HK-2 (cell line): Measurements from ENCODE around the gene NTM.

Experiments used
- DNase-seq: peaks from one replicate; pipeline ENCODE4 v3.0.0-alpha.2; 2018; ENCODE audit not compliant: unreplicated experiment

The NTM gene

DNA sequence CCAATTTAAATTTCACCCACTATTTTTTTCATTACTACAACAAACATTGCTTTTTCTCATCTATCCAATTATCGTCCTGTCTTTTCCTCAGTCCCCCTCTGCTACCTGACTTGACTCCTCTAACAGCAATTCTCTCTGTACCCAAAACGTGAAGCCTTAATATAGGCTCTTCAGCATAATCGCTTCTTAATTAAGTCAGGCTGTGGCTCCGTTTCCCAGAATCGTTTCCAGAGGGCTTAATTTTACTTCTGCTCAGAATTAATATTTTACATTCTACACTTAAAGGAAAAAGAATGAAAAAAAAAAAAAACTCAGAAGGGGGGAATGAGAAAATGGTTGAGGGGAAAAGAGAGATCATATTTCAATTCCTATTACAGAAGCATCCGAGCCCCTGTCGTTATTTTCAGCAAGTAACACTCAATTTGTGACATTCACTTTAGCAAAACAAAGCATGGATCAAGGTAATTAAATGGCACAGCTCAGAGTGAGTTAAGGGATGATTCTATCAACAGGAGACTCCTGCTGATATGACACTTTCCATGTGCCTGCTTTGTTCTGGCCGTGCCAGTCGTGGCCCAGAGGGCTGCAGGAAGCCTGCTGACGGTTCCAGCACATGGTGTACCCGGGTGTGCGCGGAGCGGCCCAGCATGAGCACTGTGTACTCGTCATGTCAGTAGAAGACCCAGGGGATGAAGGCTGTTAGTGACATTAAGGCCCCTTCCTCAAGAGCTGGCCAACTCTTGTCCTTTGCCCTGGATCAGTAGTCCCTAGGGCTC lies 272.5 kb downstream of the NTM start:
- no peak for DNase-seq

DNA sequence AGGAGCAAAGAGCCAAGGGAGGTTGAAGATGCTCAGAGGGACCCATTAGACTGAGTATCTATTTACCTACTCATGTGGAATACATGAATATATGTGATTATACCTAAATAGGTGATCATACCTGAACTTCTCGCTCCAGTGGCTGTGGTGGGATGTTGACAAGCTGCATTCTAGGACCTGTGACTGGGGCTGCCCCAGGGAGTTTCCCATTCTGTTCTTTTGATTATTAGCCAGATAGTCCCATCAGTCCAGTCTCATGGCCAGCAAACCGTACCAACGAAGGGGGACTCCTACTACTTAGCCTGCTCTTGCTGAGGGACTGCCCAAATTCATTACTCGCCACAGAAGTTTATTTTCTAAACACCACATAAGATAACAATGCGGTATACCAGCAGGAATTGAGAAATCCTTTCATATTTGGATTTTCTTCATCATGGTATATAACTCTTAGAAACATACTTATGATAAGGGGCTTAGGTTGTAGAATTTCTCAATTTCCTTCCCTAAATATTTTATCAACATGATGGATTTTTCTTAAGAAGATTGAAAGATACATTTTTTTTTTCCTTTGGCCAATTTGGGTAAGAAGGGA lies 273.9 kb downstream of the NTM start:
- no peak for DNase-seq

DNA sequence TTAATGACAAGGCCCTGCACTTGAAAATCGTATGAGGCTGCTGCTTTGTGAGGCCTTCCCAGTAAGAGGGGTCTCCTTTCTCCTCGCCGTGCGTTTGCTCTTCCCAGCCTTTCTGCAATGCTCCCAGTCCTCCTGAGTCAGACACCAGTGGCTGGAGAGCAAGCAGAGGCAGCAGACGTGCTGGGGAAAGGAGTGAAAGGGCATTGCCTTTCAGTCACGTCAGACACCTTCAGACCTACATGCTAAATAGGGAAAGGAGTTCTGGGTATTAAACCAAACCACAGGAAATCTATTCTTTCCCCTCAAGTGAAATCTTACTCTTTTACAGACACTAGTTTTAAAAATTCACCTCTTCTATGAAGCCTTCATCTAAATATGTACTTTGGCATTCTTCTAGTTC lies 274.8 kb downstream of the NTM start:
- no peak for DNase-seq

DNA sequence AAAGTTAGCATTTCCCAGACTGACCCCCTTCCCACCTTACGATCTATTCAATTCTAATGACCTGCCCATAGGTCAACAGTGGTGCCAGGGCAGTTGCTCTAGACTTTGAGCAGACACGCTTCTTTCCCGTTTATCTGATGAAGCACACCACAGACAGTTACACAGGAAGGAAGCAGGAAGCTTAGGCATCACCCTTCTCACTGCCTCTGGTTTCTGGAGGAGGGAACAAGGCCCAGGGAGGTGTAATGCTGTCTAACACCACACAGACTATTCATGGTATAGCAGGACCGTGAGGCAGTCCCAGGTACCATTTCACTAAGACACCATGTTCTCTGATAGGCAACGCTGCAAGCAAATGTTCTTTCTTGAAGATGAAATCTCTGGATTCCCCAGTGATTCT lies 279.4 kb downstream of the NTM start:
- DNase-seq = no peak

DNA sequence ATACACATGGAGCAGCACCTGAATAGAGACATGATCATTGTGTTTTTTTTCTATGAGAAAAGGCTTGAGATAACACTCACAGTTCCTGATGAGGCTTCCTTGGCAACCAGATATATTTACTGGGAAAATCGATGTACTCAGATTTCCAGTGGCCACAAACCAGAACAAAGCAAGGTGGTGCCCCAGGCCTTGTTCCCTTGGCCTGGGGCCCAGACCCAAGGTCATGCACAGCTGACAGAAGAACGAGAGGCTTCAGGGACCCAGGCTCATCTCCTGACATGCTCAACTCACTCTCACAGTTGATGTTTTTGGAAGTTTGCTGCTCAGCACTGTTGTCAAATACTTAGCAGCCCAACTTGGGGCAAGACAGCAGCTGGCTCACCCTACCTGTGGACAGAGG lies 281.8 kb downstream of the NTM start:
- DNase-seq = no peak

DNA sequence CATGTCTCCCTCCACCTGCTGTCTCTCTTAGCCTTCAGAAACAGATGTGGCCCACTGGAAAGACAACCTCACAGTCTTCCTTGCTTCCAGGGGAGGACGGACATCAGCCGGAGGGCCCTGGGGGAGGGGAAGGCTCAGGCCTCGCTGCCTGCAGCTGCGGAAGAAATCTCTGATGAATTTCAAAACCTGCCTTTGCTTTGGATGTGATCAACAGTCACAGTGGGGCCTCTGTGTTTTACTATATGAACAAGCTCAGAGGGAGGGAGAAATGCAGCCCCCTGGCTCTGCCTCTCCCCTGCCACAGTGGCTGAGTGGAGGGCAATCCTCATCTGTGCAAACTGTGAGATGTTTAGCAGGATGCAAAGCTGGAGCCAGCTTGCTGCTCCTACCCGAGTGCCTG lies 282.8 kb downstream of the NTM start:
- no peak for DNase-seq

DNA sequence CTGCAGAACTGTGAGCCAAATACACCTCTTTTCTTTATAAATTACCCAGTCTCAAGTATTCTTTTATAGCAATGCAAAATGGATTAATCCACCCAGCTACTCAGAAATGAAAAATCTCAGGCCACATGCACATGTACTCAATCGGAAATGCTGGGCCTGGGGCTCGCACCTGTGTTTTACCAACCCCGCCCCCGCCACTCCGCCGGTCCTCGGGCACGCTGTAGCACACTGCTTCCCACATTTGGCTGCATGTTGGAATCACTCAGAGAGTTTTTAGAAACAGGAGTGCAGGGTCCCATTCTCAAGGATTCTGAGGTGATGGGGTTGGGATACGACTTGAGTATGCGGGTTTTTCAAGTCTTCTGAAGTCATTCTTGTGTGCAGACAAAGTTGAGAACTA lies 284.4 kb downstream of the NTM start:
- DNase-seq = no peak

DNA sequence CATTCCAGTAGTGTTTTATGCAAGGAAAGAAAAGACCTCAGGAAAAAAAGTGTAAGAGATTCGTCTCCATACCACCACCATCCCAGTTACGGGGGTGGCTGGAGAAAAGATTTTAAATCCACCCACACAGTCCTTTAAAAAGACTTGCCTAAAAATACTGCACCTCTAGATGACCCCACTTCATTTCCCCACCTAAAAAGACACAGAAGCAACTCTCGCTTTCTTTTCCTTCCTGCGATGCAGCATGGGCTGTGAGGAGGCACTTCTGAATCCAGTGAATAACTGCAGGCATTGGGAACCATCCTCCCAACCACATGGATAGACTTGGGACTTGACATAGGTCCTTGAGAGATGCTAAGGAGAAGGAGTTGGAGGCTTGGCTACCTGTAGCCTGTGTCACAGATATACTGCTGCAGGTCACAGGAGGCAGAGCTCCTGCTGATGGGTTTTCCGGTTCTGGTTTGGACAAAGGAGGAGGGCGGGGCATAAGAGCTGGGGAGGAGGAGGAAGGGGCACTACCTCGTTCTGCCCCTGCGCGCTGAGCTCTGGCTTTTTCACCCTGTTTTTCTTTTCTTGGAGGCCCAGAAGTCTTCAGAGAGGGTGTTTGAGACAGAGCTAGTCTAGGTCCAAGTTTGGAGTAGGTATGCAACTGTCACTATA lies 285.9 kb downstream of the NTM start:
- DNase-seq = no peak

DNA sequence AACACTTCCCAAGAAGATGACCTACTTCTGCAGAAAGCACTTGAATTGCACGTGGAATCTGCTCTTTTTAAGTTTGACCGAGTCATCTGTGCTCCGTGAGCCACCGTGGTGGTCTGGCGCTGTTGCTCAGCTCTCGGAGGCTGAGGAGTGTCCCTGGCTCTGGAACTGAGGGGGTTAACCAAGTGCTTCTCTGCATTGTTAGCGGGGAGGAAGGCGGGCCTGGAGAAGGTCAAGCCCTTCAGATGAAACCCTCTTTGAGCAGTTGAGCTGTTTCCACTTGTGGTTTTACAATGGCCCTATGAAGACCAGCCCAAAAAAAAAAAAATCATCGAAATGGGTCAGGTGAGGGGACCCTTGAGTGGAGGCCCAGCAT lies 286.4 kb downstream of the NTM start:
- no peak for DNase-seq

DNA sequence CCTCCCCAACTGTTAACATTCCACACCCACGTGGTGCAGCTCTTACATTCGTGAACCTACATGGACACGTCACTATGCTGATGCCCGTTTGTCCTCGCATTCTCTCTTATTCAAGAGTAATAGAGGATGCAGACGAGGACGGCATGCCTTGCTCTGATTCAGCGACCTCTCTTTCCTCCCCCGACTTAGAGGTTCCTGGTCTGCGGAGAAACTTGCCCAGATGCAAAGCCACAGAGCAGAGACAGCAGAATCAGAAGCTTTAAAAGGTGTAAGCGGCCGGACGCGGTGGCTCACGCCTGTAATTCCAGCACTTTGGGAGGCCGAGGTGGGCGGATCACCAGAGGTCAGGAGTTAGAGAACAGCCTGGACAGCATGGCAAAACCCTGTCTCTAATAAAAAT lies 288.0 kb downstream of the NTM start:
- DNase-seq = no peak

DNA sequence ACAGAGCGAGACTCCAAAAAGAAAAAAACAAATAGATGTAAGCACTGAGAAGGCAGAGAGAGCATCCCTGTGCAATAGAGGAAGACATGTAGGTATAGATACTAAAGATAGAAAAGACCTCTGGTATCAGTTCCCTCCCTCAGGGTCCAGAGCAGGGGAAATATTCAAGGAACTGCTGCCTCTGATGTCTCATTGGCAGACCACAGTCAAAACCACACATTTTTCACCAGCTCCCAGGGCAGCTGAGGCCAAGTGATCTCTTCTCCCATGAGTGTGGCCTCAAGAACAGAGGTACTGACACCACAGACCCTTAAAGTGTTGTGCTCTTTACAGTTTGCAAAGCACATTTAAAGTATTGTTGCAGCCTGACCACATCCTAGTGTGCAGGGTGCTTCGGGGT lies 288.5 kb downstream of the NTM start:
- DNase-seq = no peak

DNA sequence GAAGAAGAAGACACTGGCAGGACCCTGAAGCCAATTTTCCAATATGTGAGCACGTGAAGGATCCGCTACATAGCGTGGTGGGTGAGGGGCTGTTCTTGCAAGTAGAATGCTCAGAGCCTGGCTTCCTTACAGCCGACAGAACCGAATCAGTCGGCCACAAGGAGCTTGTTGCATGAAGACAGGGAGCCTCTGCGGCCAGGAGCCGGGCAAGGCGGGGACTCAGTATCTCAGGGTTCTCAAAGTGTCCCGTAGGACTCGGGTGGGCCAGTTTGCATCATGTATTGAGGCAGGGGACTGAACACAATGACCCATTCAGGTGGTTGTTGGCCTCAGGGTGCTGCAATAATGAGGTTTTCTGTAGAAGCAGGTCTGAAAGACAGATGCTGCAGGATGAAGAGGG lies 289.5 kb downstream of the NTM start:
- DNase-seq = no peak

DNA sequence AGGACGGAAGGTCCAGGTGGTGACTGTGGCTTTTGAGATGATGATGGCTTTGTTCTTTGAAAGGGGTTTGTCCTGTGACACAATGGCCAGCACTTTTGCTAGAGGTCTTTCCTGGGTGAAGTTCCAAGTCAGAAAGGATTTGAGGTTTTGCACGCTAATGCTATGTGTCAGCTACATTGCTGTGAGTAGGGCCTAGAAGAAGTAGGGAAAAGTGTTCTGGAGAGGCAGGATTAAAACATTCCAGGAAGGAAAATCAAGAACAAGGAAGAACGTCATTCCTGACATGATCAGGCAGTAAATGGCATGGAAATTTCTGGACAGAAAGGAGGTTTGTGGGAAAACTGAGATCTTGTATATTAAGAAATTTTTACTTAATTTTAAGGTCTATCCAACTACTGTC lies 290.7 kb downstream of the NTM start:
- no peak for DNase-seq

DNA sequence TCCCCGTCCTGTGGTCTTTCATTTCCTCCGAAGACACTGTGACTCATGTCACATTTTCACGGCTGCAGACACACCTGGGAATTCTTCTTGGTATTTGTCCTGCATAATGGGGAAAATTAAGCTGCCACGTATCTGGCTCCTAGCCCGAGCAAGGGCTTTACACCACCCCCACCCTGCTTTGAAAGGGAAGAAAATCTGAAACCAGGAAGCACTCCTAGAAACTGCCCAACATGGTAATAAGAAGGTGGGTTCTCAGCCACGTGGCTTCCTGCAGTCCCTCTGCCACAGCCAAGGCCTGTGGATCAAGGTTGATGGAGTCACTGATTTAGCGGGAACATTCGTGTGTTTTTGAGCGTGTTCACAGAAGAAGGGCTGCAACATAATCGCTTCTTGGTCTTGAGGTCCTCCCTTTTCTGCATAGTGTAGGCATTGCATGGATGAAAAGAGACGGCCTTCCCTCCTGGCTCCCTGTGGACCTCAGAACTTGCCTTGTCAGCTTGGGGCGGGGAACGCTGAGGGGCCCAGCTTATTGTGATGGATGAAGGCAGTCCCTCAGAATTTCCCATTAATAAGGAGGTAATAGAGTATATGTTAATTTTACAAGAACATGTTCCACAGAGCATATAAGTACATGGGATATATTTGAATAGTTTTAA lies 292.0 kb downstream of the NTM start:
- no peak for DNase-seq

DNA sequence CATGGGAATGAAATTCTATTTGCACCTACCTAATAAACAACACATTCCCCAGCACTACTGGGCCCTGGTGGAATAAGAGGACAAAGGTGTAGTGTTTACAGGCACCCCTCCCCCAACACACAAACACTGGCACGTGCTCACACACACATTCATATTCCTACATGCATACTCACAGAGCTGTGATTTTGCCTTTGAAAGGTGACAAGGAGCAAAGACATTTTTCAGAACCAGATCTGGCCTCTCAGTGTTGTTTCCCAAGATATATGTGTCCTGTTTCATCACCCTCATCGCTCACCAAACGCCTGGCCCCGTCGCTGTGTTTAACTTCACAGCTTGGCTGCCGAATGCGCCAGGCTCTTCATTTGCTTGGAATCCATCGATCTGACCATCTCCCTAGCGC lies 292.6 kb downstream of the NTM start:
- DNase-seq = no peak

DNA sequence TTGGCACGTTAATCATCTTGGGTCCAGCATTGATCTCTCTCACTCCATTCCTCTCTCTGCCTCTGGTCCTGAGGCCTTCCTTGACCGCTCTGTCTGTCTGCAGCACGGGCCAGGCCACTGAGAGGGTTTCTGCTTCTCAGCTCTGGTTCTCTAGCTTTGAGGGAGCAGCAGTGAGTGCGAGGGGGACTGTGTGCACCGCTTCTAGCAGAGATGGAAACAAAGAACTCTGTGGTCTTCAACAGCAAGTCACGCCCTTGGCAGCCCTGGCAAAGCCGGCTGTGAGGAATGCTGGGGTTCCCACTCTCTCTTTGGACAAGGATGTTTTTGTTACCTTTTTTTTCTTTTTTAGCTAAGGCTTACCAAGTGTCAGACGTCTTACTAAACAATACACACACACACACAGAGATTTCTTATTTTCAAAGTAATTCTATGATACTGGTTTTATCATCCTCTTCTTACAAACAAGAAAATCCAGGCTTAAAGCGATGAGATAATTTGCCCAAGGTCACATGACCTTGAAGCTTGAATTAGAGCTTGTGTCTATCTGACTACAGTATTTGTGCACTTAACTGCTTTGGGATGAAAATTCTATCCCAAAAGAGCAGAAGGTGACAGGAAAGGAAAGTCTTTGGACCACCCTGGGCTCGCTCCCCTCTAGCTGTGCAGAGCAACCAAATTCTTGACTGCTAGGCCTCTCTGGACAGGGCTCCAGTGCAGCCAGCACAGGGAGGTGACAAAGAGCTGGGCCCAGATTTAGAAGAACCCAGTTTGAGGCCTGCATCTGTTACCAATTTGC lies 293.2 kb downstream of the NTM start:
- no peak for DNase-seq

DNA sequence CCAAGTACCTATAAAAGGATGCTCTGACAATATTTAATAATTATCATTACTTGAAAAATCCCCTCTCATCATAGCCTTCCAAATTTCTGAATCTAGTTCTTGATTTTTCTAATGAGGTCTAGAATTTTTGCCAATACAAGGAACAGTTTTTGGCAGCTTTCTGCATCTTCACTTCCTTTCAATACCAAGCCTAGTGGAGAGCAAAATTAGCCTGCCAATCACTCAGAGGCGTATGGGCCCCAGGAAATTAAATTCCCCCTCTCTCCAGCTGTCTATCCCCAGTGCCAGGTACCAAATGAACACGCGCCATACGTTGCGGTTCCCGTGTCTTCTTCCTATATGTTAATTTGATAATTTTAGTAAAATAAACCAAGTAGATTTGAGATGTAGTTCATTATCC lies 293.9 kb downstream of the NTM start:
- DNase-seq = no peak

DNA sequence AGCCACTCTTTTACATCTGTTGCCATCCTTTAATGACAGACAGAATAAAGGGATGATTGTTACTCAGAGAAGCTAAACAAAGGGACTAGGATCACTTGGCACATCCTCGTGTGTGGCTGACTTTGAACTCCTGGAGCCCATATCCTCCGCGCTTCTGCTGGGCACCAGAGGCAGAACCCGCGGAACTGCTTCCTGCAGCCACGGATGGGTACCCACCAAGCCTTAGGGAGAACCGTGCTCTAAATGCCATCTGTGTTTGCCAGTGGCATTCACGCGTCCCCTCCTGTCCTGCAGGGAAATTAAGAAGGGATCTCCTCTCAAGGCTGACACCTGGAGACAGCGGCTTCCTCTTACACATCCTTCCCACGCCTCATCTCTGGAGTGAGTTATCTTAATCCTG lies 294.4 kb downstream of the NTM start:
- no peak for DNase-seq

DNA sequence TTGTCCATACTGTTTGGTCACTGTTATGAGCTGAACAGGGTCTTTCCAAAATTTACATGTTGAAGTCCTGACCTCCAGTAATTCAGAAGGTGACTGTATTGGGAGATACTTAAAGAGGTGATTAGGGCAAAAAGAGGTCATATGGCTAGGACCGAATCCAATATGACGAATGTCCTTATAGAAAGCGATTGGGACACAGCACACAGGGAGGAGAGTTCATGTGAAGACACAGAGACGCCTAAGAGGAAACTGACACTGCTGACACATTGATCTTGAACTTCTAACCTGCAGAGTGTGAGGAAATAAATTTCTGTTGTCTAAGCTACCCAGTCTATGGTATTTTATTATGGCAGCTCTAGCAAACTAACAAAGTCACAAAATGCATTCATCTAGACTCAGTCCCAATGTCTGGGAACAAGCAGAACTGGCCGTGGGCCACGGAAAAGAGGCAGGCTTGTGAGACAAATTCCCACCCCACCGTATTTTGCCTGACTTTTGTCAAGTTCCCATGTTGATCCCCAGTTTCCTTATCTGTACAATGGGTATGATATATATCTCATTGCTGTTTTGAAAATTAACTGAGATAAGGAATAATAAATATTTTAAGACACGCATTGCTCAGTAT lies 295.0 kb downstream of the NTM start:
- DNase-seq = no peak

DNA sequence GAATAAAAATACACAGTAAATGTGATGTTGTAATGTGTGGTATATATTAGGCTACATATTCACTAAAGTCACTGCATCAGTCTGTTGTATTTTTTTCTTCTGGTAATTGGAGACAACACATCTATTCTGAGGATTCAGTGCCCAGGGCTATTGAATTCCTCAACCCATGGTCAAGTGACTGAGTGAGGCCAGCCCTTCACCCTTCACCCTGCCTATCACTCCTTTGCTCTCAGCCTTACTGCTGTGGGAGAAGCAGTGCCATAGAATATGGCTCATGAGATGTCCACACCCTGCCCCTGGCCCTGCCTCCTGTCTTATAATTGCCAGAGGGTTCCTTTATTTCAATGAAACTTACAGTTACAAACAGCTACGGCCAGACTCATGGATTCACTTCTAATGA lies 295.6 kb downstream of the NTM start:
- DNase-seq = no peak

DNA sequence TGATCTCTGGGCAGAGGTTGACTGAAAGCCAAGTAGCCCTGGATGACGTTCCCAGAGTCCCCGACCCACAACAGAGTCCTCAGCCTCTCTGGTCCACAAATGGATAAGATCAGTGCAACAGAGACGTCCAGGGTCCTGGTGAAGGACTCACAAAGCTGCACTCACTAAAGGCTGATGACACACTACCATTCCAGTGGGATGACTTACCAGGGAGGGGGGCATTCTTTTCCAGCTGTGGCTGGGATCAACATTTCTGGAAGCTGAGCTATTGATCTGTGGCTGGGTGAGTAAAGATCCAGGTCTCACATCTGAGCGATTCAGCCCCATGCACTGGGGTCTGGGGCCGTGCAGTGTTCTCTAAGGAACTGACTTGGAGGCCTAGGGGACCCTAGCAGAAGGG lies 296.2 kb downstream of the NTM start:
- no peak for DNase-seq

DNA sequence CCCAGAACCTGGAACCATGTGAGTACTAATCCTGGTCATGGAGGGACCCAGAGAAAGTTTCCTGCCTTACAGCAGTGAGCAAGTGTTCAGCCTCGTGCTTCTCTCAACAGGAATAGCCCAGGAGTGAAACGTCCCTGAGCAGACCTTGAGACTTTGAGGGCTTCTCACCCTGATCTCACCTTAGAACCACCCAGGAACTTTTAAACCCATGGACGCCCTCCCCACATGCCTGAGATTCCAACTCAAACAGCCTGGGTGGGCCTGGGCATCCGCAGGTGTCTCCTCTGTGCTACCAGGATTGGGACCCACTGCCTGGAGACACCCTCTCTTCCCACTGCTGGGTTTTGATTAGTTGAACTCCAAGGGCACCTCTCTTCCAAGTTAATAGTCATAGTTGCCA lies 297.2 kb downstream of the NTM start:
- no peak for DNase-seq
